Stimulated activated CD4-positive, alpha-beta T cell treated with anti-CD3 and anti-CD28 coated beads, Interleukin-4, amount 100 ng/mL, for 48 hours (primary cell): ENCODE results near the gene SLC35A2.
A peak's percentile ranks its signal among the peaks of the same experiment; 100 is the strongest.
"Not testable (repeated sequence)": the region's sequence is repeated elsewhere in the genome, so short reads cannot be mapped to it uniquely, and the experiment has no call there.

Experiments used
- DNase-seq, 2 donors: peaks; one replicate each; pipeline ENCODE4 v3.0.0-alpha.2; 2020; ENCODE audit warnings: low read depth in 2 of 2

Gene SLC35A2

DNA sequence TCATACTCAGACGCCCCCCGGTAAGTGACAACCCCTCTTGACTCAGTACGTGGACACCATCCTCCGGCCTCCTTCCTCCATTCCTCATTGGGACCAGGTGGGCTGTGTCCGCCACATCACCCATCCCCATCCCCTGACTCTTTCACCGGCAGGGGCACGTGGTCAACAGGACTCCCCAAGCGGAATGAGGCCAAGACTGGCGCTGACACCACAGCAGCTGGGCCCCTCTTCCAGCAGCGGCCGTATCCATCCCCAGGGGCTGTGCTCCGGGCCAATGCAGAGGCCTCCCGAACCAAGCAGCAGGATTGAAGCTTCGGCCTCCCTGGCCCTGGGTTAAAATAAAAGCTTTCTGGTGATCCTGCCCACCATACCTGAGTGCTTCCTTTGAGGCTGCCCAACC, 8.7 kb downstream of the SLC35A2 start:
- DNase-seq, result no peak

GRCh38 chrX:48902135-48902534, 9.3 kb downstream of the SLC35A2 start:
- DNase-seq, result no peak

GRCh38 chrX:48901069-48901468, 10.4 kb downstream of the SLC35A2 start:
- DNase-seq, result no peak

GRCh38 chrX:48899078-48899410, 12.4 kb downstream of the SLC35A2 start:
- DNase-seq, result no peak

- peak; percentile 71 to 79 for DNase-seq
Observed at GRCh38 chrX:48897625-48898306, 13.7 kb downstream of the SLC35A2 start, which contains the start of the genes PQBP1 and TIMM17B. Gene PQBP1, plus strand, starts transcription at chrX:48897930. Its CDS starts 580 bp downstream, at chrX:48898510. Gene TIMM17B, minus strand, starts transcription at chrX:48897768. Its CDS starts 19 bp downstream, at chrX:48897749.

GRCh38 chrX:48897157-48897624, 14.3 kb downstream of the SLC35A2 start:
- DNase-seq, result peak in 1 of 2 donors; percentile 62

GRCh38 chrX:48896611-48897011, 14.8 kb downstream of the SLC35A2 start:
- no peak for DNase-seq

- DNase-seq, result no peak
Observed at GRCh38 chrX:48894891-48895290, 16.6 kb downstream of the SLC35A2 start.

DNA sequence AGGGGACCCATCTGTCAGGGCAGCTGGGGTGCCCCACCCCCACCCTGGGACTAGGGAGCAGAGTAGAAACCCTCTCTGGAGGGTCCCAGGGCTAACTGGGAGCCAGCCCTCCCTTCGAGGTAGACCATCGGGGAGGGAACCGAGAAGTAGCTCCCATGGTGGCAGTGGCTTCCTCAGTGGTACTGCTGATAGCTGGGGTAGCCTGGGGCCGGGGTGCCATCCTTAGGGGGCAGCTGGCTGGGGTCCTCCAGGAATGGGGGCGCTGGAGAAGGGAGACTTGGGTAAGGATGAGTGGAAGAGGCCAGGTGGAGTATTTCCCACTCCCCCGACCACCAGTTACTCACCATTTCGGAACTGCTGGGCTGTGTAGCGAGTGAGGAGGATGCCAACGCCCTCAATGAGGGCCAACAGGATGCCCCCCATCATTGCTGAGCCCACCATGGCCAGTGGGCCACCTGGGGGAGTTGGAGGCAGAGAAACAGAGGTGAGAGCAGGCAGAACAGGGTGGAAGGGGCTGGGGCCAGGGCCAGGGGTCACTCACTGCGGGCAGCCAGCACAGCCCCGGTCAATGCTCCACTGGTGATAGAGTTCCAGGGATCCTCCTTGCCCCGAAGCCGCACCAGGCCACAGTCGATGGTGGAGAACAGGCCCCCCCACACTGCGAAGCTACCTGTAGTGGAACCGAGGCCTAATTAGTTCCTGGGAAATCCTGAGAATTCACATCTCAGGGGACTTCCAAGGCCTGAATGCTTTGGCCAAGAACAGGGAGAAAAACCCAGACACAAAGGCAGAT, 17.7 kb downstream of the SLC35A2 start:
- no peak for DNase-seq

- DNase-seq, result no peak
Observed at GRCh38 chrX:48892896-48893295, 18.6 kb downstream of the SLC35A2 start.

- peak; percentile 52 to 70 for DNase-seq
Observed at GRCh38 chrX:48891402-48892288, 19.8 kb downstream of the SLC35A2 start.

DNA sequence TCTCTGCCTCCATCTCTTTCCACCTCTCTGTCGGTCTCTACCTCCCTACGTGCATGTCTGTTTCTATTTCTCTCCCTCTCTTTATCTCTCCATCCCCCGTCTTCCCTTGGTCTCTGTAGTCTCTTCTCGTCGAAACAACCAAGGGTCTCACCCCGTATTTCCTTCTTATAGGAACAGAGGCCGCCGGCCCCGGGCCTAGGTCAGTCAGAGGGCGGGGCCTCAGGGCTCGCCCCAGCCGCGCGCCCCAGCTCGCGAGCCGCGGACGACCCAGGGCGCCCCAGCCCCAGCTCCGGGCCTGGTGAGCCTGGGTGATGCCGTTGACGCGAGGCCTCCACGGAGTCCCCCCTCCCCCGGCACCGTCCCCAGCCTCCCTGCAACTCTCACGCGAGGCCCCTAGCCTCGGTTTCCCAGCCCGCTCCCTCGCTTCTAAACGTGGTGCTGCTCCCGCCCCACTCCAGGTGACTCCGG, 20.5 kb downstream of the SLC35A2 start:
- no peak for DNase-seq

GRCh38 chrX:48890296-48890925, 21.0 kb downstream of the SLC35A2 start:
- DNase-seq, result no peak

DNA sequence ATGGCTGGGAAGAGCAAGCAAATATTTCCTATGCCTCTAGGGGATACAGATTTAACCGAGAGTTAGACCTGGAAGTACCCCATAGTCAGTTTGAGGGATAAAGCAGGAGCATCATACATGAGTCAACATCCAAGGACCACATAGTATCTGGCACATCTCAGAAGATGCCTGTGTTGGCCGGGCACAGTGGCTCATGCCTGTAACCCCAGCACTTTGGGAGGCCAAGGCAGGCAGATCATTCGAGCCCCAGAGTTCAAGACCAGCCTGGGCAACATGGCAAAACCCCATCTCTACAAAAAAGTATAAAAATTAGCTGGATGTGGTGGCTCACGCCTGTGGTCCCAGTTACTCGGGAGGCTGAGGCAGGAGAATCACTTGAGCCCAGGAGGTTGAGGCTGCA, 24.9 kb downstream of the SLC35A2 start:
- not testable (repeated sequence) for DNase-seq

DNA sequence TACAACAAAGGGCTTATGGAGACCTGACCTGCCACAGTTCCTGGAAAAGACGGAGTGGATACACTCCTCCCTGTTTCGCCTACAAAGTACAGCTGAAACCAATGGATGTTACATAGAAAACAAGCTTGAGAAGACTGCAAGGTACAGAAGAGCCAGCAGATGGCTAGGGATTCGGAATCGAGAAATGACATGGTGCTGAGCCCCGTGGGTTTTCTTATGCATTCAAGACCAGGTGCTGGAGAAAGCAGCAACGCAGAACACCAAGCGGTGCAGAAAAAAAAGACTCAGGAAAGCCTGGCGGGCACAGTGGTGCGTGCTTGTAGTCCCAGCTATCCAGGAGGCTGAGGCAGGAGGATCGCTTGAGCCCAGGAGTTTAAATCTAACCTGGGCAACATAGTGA, 27.7 kb downstream of the SLC35A2 start:
- no peak for DNase-seq

DNA sequence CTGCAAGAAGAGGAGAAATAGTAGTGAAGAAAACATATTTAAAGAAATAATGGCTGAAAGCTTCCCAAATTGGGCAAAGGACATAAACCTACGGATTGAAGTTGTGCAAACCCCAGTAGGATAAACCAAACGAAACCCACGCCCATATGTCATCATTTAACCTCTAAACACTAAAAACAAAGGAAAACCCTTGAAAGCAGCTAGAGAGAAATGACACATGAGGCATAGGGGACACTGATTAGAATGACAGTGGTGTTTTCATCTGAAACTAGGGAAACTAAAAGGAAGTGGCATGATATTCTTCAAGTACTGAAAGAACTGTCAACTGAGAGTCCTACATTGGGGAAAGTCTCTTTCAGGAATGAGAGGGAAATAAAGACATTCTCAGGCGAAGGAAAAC, 34.5 kb downstream of the SLC35A2 start:
- not testable (repeated sequence) for DNase-seq

- not testable (repeated sequence) for DNase-seq
Observed at GRCh38 chrX:48872017-48872416, 39.4 kb downstream of the SLC35A2 start.

DNA sequence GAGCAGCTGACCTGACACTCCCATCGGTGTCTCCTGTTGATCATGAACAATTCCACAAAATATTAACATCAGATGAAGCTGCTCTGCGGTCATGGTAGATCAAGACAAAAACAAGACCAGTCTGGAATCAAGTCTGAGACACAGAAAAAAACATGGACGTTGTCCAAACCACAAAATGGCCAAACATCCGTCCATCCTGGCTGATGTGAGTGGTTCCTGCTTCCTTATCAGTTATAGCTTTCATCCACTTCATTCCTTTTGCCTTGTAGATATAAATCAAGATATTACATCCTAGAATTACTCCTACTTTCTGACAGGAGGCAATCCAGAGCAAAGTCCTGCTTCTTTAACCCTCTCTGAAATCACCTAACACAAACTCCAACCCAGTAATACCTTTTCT, 47.2 kb downstream of the SLC35A2 start:
- no peak for DNase-seq

DNA sequence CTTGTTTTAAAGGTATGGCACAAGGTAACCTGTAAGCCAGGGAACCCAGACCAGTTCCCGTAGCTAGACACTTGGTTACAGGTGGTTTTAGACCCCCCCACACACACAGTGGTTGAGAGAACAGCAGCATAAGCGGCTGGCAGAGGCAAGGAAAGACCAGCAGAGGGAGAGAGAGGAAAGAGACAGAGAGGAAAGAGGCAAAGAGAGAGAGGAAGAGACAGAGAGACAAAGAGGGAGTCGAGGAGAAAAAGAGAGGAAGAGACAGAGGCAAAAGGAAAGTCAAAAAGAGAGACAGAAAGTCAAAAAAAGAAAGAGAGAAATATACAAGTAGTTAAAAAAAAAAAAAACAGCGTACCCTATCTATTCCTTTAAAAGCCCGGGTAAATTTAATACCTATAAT, 56.5 kb downstream of the SLC35A2 start:
- DNase-seq, result no peak

GRCh38 chrX:48854121-48854804, 57.2 kb downstream of the SLC35A2 start:
- DNase-seq, result not testable (repeated sequence)

- DNase-seq, result not testable (repeated sequence)
Observed at GRCh38 chrX:48853494-48853893, 58.0 kb downstream of the SLC35A2 start.
